HG03135 (cell line): ENCODE results near the gene LHX4.

Source experiments
- ATAC-seq: cut with Tn5 transposase; IDR thresholded peaks from one replicate; pipeline ENCODE4 v1.9.1; 2021; ENCODE audit warnings: mild to moderate bottlenecking, moderate library complexity; ENCODE audit not compliant: unreplicated experiment

LHX4 gene

DNA sequence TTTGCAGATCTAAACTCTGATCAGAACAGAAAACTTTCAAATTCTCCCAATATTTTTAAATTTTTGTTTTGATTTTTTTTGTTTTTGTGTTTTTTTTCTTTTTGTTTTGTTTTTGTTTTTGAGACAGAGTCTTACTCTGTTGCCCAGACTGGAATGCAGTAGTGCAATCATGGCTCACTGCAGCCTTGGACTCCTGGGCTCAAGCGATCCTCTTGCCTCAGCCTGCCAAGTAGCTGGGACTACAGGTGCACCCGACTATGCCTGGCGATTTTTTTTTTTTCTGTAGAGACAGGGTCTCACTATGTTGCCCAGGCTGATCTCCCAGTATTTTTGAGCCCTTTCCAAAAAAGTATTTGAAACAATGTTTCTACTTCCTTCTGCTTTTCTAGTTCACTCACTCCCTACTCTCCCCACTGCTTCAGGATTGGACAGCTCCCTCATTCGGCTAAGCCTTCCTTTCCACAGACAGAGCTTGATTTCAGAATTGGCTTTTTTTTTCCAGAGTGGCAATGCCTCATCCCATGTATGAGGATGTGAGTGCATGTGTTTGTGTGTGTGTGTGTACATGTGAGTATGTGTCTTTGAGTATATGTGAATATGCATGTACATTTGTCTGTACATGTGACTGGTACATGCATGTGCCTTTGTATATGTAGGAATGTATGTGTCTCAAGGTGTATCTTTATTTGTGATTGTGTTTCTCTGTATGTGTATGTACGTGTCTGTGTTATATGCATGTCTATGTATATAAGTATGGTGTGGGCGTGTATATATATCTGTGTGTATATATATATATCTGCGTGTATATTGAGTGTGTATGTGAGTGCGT lies 11.9 kb downstream of the LHX4 start:
- no peak for ATAC-seq

DNA sequence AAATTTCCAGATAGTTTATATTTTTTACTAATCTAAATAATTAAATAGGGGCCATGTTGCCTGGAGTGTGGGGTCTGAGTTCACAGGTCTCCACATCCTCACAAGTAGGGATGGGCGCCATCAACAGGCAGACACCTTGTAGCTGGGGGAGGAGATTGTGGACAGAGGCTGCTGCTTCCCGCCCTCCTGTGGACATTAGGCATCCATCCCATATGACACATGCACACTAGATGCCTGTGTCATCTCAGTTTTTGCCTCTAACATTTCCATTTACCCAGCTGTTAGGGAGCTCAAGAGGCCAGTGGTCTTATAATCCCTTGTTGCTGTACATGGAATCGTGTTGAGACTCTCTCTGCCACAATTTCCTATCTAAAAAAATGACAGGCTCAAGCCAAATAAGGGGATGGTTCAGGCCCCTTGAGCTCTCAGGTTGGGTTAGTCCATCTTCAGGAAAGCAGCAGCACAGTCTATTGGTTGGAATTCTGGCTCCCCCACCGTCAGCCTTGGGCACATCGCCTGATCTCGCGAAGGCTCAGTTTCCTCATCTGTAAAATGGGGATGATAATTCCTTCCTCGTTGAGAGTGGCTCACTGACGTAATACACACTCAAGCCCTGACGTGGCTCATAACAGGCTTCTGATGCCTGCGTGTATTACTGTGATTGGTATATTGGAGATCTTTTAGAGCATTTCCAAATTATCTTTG lies 13.6 kb downstream of the LHX4 start:
- no peak for ATAC-seq

GRCh38 chr1:180244840-180245239 lies 14.8 kb downstream of the LHX4 start:
- no peak for ATAC-seq

- ATAC-seq = no peak
Measured at GRCh38 chr1:180246579-180246978, 16.5 kb downstream of the LHX4 start.

DNA sequence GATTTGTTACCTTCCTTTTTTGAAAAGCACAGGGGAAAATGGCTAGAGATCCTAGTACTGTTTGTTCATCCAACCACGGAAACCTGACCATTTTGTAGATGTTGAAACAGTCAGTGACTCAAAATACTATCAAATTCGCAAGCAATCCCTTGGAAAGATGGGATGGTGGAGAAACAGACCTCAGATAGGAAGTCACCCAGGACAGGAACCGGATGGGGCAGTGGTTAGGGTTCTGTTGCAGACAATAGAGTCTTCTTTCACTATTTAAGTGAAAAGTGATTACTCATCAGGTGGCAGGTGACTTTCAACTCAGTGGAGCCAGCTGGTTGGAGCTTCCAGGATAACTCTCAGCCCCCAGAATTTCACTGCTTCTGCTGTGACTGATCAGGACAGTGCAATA lies 17.0 kb downstream of the LHX4 start:
- no peak for ATAC-seq

- no peak for ATAC-seq
Measured at GRCh38 chr1:180247580-180247979, 17.5 kb downstream of the LHX4 start.

DNA sequence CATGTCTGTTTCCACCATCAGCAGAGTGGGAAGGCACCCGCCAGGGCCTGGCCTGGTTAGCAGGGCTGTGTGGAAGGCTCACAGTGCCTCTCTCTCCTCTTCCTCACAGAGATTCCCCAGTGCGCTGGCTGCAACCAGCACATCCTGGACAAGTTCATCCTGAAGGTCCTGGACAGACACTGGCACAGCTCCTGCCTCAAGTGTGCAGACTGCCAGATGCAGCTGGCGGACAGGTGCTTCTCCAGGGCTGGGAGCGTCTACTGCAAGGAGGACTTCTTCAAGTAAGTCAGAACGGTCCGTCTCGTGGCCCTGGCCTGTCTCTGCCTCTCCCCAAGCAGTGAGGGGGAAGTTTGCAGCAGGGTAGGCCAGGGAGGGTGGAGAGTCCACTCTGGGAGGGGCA lies 18.1 kb downstream of the LHX4 start:
- ATAC-seq = no peak

GRCh38 chr1:180248731-180249681 lies 18.9 kb downstream of the LHX4 start:
- ATAC-seq = no peak

- no peak for ATAC-seq
Measured at GRCh38 chr1:180249725-180250498, 19.8 kb downstream of the LHX4 start.

GRCh38 chr1:180250499-180250770 lies 20.4 kb downstream of the LHX4 start:
- ATAC-seq = no peak

- ATAC-seq = no peak
Measured at GRCh38 chr1:180250883-180251509, 20.9 kb downstream of the LHX4 start.

DNA sequence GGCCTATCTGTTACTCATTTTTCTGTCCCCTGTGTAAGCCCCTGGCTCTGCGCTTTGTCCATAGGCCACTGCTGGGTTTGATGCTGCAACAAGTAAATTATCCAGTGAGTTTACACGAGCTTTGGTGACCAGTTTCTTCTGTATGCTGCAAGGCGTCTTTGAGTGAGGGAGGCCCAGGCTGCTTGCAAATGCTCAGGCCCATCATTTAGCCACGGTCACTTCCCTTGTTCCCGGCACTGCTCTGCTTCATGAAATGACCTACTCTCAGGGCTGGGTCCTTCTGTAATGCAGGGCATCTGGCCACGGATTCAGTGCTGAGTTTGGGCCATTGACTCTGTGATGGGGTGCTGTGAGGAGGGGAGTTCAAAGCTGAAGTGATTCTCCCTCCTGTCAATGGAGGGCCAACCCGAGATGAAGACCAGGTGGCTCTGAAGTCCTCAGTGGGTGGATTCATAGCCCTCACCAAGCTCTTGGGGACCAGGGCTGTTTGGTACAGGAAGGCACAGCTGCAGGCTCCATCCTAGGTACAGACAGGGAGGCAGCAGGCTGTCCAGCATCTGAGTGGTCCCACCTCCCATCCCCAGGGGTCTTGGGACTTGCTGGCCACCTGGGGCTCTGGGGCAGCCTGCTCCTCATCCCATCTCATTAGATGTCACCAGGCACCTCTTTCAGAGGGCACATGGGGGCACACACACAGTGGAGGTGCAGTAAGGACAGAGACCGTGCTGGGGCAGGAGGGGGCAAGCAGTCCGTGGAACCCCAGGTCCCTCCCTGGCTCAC lies 21.7 kb downstream of the LHX4 start:
- no peak for ATAC-seq

DNA sequence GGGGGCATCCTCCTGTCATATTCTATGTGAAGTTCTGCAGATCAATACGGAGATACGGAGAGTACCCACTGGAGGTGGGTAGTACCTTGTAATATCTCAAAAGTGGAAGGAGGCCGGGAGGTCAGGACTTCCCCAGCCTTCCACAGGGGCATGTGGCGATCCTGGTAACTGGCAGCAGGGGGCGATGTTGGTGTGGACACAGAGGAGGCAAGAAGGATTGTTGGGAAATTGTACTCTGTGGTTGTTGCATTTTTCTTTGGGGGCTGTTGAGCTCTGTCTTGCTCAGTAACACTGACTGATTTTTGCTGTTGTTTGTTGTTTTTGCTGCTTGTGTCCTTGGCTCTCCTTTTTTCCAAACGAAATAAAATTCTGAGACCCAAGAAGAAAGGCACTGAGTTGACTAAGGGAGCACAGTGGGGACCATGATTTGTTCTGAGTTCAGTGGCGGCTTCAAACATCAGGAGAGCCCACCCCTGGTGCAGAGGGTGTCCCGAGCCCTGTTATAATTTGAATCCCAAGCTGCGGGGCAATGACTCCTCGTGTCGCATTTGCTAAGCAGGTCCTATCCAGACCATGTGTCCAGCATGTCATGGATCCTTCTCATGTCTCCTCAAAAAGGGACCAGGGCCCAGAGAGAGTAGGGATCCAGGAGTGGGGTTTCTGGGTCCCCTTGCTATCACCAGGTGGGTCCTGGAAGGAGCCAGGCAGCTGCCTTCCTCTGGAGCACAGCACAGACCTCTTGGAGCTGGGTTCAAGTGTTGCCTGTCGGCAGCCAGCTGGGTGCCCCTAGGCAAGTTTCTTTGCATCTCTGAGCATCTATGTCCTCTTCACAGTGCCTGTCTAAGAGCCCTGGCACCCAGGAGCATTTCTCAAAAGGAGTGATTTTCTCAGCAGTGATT lies 22.8 kb downstream of the LHX4 start:
- no peak for ATAC-seq

- no peak for ATAC-seq
Measured at GRCh38 chr1:180253585-180254495, 23.8 kb downstream of the LHX4 start.

DNA sequence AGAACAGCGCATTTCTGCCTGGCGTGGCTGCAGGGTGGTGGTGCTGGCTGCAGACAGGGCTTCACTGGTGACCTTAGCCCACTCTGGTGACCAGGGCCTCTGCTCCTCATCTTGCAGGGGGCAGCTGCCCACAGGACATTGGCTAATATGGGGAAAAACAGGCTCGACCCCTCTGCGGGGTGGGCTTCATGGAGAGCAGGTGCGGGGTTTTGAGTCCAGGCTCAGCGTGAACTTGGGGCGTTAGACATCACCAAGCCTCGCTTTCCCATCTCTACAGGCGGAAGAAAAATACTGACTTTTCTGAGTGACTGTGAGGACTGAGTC lies 24.4 kb downstream of the LHX4 start:
- ATAC-seq = no peak

- no peak for ATAC-seq
Measured at GRCh38 chr1:180254854-180255253, 24.8 kb downstream of the LHX4 start.

- no peak for ATAC-seq
Measured at GRCh38 chr1:180255536-180256340, 25.7 kb downstream of the LHX4 start.
